Hematopoietic multipotent progenitor cell treated with erythropoietin and hydrocortisone succinate and interleukin-3 and kit ligand, for 17 days (in vitro differentiated cells): ENCODE measurements around the gene KLHDC2.
"Not testable (repeated sequence)": the region's sequence is repeated elsewhere in the genome, so short reads cannot be mapped to it uniquely, and the experiment has no call there.

ENCODE experiments used
- DNase-seq: peaks from one replicate; pipeline ENCODE4 v3.0.0-alpha.2; 2015; ENCODE audit warnings: low spot score

KLHDC2 gene

DNA sequence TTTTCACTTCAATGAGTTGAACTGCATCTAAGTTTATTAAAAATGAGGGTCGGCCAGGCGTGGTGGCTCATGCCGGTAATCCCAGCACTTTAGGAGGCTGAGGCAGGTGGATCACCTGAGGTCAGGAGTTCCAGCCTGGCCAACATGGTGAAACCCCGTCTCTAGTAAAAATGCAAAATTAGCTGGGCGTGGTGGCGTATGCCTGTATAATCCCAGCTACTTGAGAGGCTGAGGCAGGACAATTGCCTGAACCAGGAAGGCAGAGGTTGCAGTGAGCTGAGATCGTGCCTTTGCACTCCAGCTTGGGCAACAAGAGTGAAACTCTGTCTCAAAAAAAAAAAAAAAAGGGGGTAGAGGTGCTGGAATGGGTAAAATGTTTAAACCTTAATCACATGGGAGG is 13.1 kb downstream of the KLHDC2 start:
- DNase-seq, result not testable (repeated sequence)

DNA sequence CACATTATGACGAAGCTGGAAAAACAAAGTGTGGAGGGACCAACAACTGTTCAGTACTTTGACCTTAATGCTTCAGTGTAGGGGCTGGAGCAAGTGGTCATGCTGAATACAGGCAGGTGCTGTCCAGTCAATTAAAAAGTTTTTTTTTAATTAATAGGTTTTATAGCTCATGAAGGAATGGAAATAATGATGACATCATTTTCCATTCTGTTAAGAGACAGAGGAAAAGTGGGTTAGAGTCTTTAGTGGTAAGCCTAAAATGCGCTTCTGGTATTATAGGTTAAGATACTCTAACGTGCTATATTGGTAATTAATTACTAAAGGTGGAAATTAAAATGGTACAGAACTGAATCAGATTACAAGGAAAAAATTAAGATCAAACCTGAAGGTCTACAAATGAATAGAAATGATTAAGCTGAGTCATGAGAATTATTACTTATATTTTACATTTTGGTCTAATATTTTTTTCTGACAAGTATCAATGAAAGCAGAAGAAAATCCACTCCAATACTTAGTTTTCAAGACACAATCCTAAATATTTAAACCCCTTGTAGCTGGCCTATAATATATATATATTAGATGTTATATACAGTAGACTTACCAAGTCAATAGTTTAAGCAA is 15.6 kb downstream of the KLHDC2 start:
- no peak for DNase-seq

DNA sequence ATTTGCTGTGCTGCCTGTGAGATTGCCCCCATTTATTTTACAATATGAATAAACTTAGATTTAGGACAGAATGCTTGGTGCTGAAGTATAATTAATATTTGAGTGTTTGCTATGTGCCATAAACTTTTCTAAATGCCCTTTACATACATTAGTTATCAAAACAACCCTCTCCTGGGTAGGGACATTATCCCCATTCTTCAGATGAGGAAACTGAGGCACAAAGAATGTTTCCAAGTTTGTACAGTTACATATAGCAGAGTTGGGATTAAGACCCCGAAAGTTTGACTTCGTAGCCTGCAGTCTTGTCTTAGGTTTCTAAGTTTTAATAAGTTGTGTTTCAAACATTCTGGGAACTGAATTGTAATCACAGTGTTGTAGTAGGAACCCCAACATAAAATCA is 18.4 kb downstream of the KLHDC2 start:
- no peak for DNase-seq

DNA sequence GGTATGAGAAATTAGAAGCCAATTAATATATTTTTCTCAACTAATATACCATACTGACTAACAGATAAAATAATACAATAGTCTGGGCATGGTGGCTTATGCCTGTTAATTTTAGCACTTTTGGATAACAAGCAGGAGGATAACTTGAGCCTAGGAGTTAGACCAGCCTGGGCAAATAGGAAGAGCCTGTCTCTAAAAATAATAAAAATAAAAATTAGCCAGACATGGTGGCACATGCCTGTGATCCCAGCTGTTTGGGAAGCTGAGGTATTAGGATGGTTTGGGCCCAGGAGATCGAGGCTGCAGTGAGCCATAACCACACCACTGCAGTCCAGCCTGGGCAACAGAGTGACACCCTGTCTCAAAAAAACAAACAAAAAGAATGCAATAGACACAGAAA is 24.7 kb downstream of the KLHDC2 start:
- DNase-seq, result no peak

DNA sequence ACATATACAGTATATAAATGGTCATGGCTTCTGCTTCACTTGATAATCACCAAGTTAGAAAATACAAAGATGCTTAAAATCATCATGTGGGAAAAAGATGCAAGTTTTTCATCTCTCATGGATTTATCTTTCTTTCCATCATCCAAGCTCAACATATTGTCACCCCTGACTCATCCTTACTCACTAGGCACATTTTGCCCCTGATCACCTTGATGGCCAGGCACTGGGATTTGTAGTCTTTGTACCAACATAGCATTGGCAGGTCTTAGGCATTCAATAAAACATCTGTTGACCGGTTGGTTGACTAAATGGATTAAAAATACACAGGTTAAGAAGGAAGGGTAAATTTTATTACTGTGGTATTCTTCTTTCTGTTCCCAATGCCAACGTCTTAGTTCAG is 28.1 kb downstream of the KLHDC2 start:
- no peak for DNase-seq

DNA sequence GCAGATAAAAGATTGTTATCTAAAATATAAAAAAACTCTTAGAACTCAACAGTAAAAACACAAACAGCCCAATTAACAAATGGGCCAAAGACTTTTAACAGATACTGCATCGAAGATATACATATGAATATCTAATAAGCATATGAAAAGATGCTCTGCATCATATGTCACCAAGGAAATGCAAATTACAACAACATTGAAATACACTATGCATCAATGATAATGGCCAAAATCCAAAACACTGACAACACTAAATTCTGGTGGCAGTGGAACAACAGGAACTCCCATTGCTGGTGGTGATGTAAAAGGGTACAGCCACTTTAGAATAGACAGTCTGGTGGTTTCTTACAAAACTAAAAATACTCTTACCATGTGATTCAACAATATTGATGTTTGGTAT is 40.8 kb downstream of the KLHDC2 start:
- no peak for DNase-seq

DNA sequence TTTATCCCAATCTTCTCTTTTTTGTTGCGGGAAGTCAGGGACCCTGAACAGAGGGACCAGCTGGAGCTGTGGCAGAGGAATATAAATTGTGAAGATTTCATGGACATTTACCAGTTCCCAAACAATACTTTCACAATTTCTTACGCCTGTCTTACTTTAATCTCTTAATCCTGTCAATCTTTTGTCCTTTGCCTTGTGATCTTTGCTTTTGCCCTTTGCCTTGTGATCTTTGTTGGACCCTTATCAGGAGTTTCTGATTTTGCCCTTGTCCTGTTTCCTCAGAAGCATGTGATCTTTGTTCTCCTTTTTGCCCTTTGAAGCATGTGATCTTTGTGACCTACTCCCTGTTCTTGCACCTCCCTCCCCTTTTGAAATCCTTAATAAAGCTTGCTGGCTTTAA is 48.2 kb downstream of the KLHDC2 start:
- DNase-seq, result not testable (repeated sequence)

DNA sequence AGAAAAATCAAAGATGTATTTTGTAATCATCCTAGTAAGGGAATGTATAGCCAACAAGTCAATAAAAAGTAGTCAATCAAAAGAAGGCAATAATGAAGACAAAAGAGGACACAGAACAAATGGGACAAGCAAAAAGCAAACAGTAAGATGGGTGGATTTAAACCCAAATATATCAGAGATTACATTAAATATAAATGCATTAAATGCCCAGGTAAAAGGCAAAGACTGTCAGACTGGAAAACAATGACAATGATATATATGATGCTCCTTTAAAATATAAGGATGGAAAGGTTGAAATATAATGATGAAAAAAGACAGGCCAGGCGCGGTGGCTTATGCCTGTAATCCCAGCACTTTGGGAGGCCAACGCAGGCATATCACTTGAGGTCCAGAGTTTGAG is 48.9 kb downstream of the KLHDC2 start:
- no peak for DNase-seq

DNA sequence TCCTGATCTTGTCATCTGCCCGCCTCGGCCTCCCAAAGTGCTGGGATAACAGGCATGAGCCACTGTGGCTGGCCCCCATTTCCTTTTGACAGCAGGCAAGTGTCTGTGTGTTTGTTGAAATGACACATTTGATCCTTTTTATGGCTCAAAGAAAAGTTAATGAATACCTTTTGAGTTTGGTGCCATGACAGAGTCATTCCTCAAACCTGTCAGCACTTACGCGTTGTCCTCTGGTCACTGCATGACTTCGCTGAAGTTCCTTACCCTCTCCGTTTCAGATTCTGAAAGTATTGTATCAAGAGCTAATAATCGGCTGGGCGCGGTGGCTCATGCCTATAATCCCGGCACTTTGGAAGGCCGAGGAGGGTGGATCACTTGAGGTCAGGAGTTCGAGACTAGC is 52.2 kb downstream of the KLHDC2 start:
- DNase-seq, result no peak

DNA sequence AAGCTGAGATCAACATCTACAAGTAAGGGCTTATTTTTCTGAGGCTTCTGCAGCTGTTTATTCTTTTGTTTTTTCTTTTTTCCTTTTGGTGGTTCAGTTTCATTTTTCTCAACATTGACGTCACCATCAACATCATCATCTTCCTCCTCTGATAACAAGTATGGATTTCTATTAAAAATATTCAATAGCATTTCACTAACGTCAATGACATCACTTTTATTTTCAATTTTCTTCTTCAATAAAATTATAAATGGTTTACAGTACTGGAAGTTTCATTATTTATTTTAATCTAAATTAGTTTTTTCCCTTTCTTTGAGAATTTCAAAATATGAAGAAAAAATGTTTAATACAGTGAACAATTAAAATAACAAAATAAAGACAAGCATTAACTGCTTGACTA is 60.7 kb downstream of the KLHDC2 start:
- DNase-seq, result no peak
